ENCODE results near the gene UPK2. TPM values are rescaled to one million over a fixed set of nuclear protein-coding genes. Genes with fewer than 3 reads are reported as not detected.

UPK2 gene
- total and polyA plus RNA-seq, 2 experiments from 2014 or later, result 0.89 to 1.4 TPM

DNA sequence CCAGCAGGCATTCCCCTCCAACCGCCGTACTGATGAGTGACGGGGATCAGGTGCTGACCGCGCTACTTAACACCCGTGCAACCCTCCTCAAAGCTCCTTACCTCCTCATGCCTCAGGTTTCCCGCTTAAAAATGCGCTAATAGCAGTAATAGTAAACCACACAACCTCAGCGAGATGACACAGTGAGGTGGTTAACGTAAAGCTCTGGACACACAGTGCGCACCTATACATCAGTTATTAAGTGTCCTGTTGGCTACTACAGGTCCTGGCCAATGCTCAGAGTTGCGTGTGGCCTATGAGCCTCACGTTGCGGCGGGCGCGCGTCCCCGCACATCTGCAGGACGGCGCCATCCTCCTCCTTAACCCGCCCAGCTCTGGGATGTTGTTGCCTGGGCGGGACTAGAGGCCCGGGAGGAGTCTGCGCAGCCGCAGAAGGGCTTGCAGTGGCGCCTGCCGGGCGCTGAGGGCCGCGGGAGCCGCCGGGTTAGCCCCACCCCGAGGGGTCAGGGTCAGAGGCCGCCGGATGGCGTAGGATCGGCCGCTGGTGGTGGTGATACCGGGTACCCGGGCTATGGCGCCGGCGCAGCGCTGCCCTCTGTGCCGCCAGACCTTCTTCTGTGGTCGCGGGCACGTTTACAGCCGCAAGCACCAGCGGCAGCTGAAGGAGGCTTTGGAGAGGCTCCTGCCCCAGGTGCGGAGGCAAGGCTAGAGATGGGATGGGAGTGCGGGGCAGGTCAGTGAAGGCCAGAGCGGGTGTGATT, 41.7 kb downstream of the UPK2 start, which contains the start of gene CENATAC:
CENATAC (plus strand) TSS at position 512 of the 761 bp plus-strand sequence; CDS start at position 572, 60 bp downstream.
- no peaks in the 10 kb centered on the region for H3K27me3 ChIP-seq
- H3K36me3 ChIP-seq, result peaks cover 19% of the 10 kb centered on the region
- H3K9me3 ChIP-seq (ENCODE audit: low read depth), result no peaks in the 10 kb centered on the region
- peak; percentile 87 to 94 for DNase-seq (ENCODE audit: low read depth in 1 of 2, low spot score in 1 of 2)
- TF ChIP-seq, protein P1, sequence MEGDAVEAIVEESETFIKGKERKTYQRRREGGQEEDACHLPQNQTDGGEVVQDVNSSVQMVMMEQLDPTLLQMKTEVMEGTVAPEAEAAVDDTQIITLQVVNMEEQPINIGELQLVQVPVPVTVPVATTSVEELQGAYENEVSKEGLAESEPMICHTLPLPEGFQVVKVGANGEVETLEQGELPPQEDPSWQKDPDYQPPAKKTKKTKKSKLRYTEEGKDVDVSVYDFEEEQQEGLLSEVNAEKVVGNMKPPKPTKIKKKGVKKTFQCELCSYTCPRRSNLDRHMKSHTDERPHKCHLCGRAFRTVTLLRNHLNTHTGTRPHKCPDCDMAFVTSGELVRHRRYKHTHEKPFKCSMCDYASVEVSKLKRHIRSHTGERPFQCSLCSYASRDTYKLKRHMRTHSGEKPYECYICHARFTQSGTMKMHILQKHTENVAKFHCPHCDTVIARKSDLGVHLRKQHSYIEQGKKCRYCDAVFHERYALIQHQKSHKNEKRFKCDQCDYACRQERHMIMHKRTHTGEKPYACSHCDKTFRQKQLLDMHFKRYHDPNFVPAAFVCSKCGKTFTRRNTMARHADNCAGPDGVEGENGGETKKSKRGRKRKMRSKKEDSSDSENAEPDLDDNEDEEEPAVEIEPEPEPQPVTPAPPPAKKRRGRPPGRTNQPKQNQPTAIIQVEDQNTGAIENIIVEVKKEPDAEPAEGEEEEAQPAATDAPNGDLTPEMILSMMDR (IDR thresholded peaks at IDR 0.05; ENCODE audit: low read depth, low read length), result no peak
- no peaks in the 10 kb centered on the region for H3K4me1 ChIP-seq (ENCODE audit: low read depth)
- H3K27ac ChIP-seq, result peak within 1 kb of the TSS; percentile 36
- peak within 1 kb of the TSS; percentile 59 for H3K4me3 ChIP-seq

DNA sequence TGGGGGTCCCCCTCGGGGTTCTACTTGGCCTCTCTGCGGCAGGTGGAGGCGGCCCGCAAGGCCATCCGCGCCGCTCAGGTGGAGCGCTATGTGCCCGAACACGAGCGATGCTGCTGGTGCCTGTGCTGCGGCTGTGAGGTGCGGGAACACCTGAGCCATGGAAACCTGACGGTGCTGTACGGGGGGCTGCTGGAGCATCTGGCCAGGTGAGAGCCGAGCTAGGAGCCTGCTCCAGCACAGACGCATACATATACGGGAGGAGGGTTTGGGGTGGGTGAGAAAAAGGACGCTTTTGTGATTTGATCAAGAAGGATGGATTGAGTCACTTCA, 42.3 kb downstream of the UPK2 start:
- no peaks in the 10 kb centered on the region for H3K4me1 ChIP-seq (ENCODE audit: low read depth)
- no peak for DNase-seq (ENCODE audit: low read depth in 1 of 2, low spot score in 1 of 2)
- H3K9me3 ChIP-seq (ENCODE audit: low read depth), result no peaks in the 10 kb centered on the region
- peak overlapping the region; percentile 36 for H3K27ac ChIP-seq
- H3K27me3 ChIP-seq, result no peaks in the 10 kb centered on the region
- TF ChIP-seq, protein P1 (IDR thresholded peaks at IDR 0.05; ENCODE audit: low read depth, low read length), result no peak
- peak overlapping the region; percentile 59 for H3K4me3 ChIP-seq
- peaks cover 19% of the 10 kb centered on the region for H3K36me3 ChIP-seq

DNA sequence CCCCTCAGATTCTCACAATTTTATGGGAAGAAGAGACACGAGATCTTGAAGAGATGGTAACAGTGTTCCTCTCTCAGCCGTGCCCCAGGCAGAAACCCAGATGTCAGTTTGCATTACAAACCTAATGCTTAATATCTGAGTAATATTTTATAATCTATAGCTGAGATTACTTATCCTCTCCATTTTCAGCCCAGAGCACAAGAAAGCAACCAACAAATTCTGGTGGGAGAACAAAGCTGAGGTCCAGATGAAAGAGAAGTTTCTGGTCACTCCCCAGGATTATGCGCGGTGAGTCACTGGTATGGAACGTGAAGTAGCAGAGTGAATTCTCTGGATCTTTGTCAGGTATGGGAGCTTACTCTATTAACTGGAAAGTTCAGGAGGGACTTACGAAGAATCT, 42.7 kb downstream of the UPK2 start:
- H3K27ac ChIP-seq, result no peak overlapping the region
- DNase-seq (ENCODE audit: low read depth in 1 of 2, low spot score in 1 of 2), result peak in 1 of 2 donors; percentile 65
- H3K4me3 ChIP-seq, result peak overlapping the region; percentile 59
- no peaks in the 10 kb centered on the region for H3K27me3 ChIP-seq
- H3K9me3 ChIP-seq (ENCODE audit: low read depth), result no peaks in the 10 kb centered on the region
- peaks cover 21% of the 10 kb centered on the region for H3K36me3 ChIP-seq
- TF ChIP-seq, protein P1 (IDR thresholded peaks at IDR 0.05; ENCODE audit: low read depth, low read length), result no peak
- H3K4me1 ChIP-seq (ENCODE audit: low read depth), result no peaks in the 10 kb centered on the region

DNA sequence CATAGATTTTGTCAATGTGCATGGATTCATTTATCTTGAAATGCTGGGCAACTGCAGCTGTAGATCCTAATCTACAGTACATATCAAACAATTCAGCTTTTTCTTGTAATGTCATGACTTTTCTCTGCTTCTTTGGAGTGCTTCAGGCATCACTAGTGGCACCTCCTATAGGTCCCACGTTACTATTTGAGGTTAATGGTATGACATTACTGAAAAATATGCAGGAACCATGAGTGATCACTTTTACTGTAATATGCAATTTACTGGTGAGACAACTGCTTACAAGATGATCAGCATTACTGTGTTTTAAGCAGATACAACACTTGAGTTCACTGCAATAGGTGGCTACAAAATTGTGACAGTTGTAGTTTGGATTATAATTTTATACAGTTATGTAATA, 44.8 kb downstream of the UPK2 start:
- no peaks in the 10 kb centered on the region for H3K9me3 ChIP-seq (ENCODE audit: low read depth)
- H3K4me3 ChIP-seq, result no peak overlapping the region
- no peaks in the 10 kb centered on the region for H3K27me3 ChIP-seq
- TF ChIP-seq, protein P1 (IDR thresholded peaks at IDR 0.05; ENCODE audit: low read depth, low read length), result no peak
- H3K27ac ChIP-seq, result no peak overlapping the region
- DNase-seq (ENCODE audit: low read depth in 1 of 2, low spot score in 1 of 2), result no peak
- no peaks in the 10 kb centered on the region for H3K4me1 ChIP-seq (ENCODE audit: low read depth)
- H3K36me3 ChIP-seq, result peaks cover 24% of the 10 kb centered on the region

DNA sequence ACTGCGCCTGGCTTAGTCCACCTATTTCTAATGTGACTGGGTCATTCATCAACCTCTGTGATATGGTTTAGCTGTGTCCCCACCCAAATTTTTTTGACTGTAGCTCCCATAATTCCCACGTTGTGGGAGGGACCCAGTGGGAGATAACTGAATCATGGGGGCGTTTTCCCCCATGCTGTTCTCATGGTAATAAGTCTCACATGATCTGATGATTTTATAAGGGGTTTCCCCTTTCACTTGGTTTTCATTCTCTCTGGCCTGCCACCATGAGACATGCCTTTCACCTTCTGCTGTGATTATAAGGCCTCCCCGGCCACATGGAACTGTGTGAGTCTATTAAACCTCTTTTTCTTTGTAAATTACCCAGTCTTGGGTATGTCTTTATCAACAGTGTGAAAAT, 50.6 kb downstream of the UPK2 start:
- Histone ChIP-seq H3K27ac (no peak overlapping the region), H3K36me3 (peaks cover 15% of the 10 kb centered on the region), H3K4me3 (no peak overlapping the region), H3K27me3 (no peaks in the 10 kb centered on the region), H3K4me1 (ENCODE audit: low read depth) (no peaks in the 10 kb centered on the region), H3K9me3 (ENCODE audit: low read depth) (no peaks in the 10 kb centered on the region)
- TF ChIP-seq, protein P1 (IDR thresholded peaks at IDR 0.05; ENCODE audit: low read depth, low read length), result no peak
- no peak for DNase-seq (ENCODE audit: low read depth in 1 of 2, low spot score in 1 of 2)

Other genes with a start within 250 kb of the UPK2 start
- 98.2 and 113 TPM in 2 replicates for gene DDX6, start 165.1 kb upstream of the UPK2 start, total RNA-seq
- 27.4 and 33.5 TPM in 2 replicates for gene DDX6, start 165.1 kb upstream of the UPK2 start, polyA plus RNA-seq
- gene CXCR5, start 72.4 kb upstream of the UPK2 start, total RNA-seq, result not detected in 2 replicates
- gene CXCR5, start 72.4 kb upstream of the UPK2 start, polyA plus RNA-seq, result not detected in 2 replicates
- gene BCL9L, start 30.4 kb upstream of the UPK2 start, total RNA-seq, result 15.9 and 22.9 TPM in 2 replicates
- 10.0 and 11.2 TPM in 2 replicates for gene BCL9L, start 30.4 kb upstream of the UPK2 start, polyA plus RNA-seq
- 0.42 TPM in 1 of 2 replicates, not detected in the other for gene FOXR1, start 15.5 kb downstream of the UPK2 start, total RNA-seq
- gene FOXR1, start 15.5 kb downstream of the UPK2 start, polyA plus RNA-seq, result not detected in 2 replicates
- 26.6 and 78.2 TPM in 2 replicates for gene CENATAC, start 41.8 kb downstream of the UPK2 start, total RNA-seq
- 25.2 and 27.0 TPM in 2 replicates for gene CENATAC, start 41.8 kb downstream of the UPK2 start, polyA plus RNA-seq
- 837 and 1,038 TPM in 2 replicates for gene RPS25, start 62.0 kb downstream of the UPK2 start, total RNA-seq
- gene RPS25, start 62.0 kb downstream of the UPK2 start, polyA plus RNA-seq, result 1,114 and 1,223 TPM in 2 replicates
- gene TRAPPC4, start 62.5 kb downstream of the UPK2 start, total RNA-seq, result 56.1 and 64.8 TPM in 2 replicates
- gene TRAPPC4, start 62.5 kb downstream of the UPK2 start, polyA plus RNA-seq, result 130 and 166 TPM in 2 replicates
- 38.7 and 41.4 TPM in 2 replicates for gene SLC37A4, start 74.6 kb downstream of the UPK2 start, total RNA-seq
- gene SLC37A4, start 74.6 kb downstream of the UPK2 start, polyA plus RNA-seq, result 36.7 and 41.3 TPM in 2 replicates
- gene HYOU1, start 100.9 kb downstream of the UPK2 start, total RNA-seq, result 103 and 187 TPM in 2 replicates
- gene HYOU1, start 100.9 kb downstream of the UPK2 start, polyA plus RNA-seq, result 65.5 and 125 TPM in 2 replicates
- gene VPS11, start 111.5 kb downstream of the UPK2 start, total RNA-seq, result 22.1 and 34.1 TPM in 2 replicates
- gene VPS11, start 111.5 kb downstream of the UPK2 start, polyA plus RNA-seq, result 22.3 and 23.7 TPM in 2 replicates
- 9.6 and 17.2 TPM in 2 replicates for gene HMBS, start 128.6 kb downstream of the UPK2 start, total RNA-seq
- gene HMBS, start 128.6 kb downstream of the UPK2 start, polyA plus RNA-seq, result 55.2 and 92.9 TPM in 2 replicates
- gene DPAGT1, start 145.6 kb downstream of the UPK2 start, total RNA-seq, result 31.4 and 36.0 TPM in 2 replicates
- 57.9 and 77.3 TPM in 2 replicates for gene DPAGT1, start 145.6 kb downstream of the UPK2 start, polyA plus RNA-seq
- 16.4 and 20.8 TPM in 2 replicates for gene C2CD2L, start 151.0 kb downstream of the UPK2 start, total RNA-seq
- gene C2CD2L, start 151.0 kb downstream of the UPK2 start, polyA plus RNA-seq, result 11.1 and 14.8 TPM in 2 replicates
- 21.6 and 28.2 TPM in 2 replicates for gene HINFP, start 165.3 kb downstream of the UPK2 start, total RNA-seq
- 33.2 and 34.1 TPM in 2 replicates for gene HINFP, start 165.3 kb downstream of the UPK2 start, polyA plus RNA-seq
- gene ABCG4, start 192.8 kb downstream of the UPK2 start, total RNA-seq, result 1.9 and 3.2 TPM in 2 replicates
- 2.4 and 5.6 TPM in 2 replicates for gene ABCG4, start 192.8 kb downstream of the UPK2 start, polyA plus RNA-seq
- gene NLRX1, start 212.4 kb downstream of the UPK2 start, total RNA-seq, result 24.7 and 36.8 TPM in 2 replicates
- 16.1 and 25.5 TPM in 2 replicates for gene NLRX1, start 212.4 kb downstream of the UPK2 start, polyA plus RNA-seq
- gene NHERF4, start 229.2 kb downstream of the UPK2 start, total RNA-seq, result 0.18 and 0.69 TPM in 2 replicates
- gene NHERF4, start 229.2 kb downstream of the UPK2 start, polyA plus RNA-seq, result 0.17 and 0.29 TPM in 2 replicates

All from cardiac muscle cell (in vitro differentiated cells and primary cell).